ENCODE data around the gene WFIKKN2.
A peak's percentile ranks its signal among the peaks of the same experiment; 100 is the strongest.

Gene WFIKKN2

GRCh38 chr17:50836826-50837225 lies 1.4 kb downstream of the WFIKKN2 start:
- DNase-seq: no peak

- no peak for DNase-seq
Observed at GRCh38 chr17:50837286-50837979, 2.0 kb downstream of the WFIKKN2 start.

- DNase-seq: peak; percentile 56 to 69
Observed at GRCh38 chr17:50837980-50838954, 2.9 kb downstream of the WFIKKN2 start.

DNA sequence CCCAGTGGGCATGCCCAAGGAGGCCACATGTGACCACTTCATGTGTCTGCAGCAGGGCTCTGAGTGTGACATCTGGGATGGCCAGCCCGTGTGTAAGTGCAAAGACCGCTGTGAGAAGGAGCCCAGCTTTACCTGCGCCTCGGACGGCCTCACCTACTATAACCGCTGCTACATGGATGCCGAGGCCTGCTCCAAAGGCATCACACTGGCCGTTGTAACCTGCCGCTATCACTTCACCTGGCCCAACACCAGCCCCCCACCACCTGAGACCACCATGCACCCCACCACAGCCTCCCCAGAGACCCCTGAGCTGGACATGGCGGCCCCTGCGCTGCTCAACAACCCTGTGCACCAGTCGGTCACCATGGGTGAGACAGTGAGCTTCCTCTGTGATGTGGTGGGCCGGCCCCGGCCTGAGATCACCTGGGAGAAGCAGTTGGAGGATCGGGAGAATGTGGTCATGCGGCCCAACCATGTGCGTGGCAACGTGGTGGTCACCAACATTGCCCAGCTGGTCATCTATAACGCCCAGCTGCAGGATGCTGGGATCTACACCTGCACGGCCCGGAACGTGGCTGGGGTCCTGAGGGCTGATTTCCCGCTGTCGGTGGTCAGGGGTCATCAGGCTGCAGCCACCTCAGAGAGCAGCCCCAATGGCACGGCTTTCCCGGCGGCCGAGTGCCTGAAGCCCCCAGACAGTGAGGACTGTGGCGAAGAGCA lies 4.4 kb downstream of the WFIKKN2 start:
- no peak for DNase-seq

GRCh38 chr17:50840311-50840851 lies 5.0 kb downstream of the WFIKKN2 start:
- DNase-seq: no peak

DNA sequence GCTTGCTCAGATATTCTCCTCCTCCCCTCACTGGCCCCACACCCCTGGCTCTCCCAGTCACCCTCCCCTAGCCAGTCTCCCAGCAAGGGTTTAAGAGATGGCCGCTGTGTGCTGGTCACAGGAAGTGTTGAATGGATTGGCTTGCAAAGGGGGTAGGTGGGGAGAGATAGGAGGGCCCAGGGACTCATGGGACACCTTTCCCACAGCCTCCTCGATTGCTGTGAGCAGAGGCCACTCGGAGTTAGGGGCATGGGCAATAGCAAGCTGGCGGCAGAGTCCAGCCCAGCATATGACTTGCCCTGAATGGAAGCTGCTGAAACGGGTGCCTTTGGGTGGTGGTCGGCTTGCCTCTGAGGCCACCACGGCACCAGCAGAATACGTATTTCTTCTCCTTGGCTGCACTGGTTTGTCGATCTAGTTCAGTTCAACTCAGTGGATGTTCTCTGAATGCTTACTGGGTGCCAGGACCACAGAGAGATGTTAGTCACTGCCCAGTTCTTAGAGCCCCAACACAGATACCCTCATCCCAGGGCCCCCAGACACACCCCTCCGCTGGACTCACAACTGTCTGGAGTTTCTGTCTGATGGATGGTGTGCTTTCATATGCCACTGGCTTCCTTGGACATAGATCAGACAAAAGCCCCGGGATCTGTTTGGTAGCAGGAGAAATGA lies 6.0 kb downstream of the WFIKKN2 start:
- DNase-seq: no peak

GRCh38 chr17:50841949-50842354 lies 6.6 kb downstream of the WFIKKN2 start:
- DNase-seq: peak; percentile 62 to 77

- no peak for DNase-seq
Observed at GRCh38 chr17:50842506-50843149, 7.2 kb downstream of the WFIKKN2 start.

DNA sequence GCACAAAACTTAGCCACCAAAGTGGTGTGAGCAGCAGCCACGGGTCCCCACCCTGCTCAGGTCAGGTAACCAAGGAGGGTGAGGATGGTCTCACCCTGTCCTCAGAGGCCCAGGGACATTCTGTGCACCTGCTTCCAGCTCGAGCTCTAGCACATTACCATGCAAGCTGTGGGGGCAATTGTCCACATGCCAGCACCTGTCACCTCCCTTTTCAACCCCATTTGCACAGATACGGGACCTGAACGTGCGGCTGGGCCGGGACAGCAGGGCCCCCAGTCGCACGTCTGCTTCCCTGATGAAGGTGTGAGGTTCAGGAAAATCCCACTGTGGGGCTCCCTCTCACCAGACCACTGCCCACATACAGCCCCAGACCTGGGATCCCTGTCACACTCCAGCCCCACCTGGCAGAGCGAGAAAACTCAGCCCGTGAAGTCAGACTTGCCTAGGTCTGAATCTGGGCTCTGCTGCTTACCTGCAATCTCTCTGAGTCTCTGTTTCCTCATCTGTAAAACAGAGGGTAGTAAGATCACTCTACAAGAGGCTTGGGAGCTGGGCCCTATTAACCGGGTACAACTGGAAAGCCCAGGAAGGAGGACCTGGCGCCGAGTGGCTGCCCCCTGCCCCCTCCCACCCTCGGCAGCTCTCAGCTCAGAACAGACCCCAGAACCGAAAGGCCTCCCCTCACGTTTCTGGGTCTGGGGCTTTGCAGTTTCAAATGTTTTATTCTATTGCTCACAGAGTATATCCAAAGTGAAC lies 7.9 kb downstream of the WFIKKN2 start:
- no peak for DNase-seq

GRCh38 chr17:50844117-50844700 lies 8.8 kb downstream of the WFIKKN2 start:
- peak in 1 of 2 donors; percentile 29 for DNase-seq

- DNase-seq: no peak
Observed at GRCh38 chr17:50845240-50846147, 10.1 kb downstream of the WFIKKN2 start.

GRCh38 chr17:50847566-50847965 lies 12.2 kb downstream of the WFIKKN2 start:
- DNase-seq: no peak

- DNase-seq: no peak
Observed at GRCh38 chr17:50848039-50848438, 12.7 kb downstream of the WFIKKN2 start.

DNA sequence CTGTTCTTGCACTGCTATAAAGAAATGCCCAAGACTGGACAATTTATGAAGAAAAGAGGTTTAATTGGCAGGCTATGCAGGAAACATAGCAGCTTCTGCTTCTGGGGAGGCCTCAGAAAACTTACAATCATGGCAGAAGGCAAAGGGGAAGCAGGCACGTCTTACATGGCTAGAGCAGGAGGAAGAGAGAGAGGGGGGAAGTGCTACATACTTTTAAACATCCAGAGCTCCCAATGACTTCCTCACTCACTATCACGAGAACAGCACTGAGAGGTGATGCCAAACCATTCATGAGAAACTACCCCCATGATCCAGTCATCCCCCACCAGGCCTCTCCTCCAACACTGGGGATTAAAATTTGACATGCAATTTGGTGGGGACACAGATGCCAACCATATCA lies 13.3 kb downstream of the WFIKKN2 start:
- DNase-seq: no peak

- DNase-seq: no peak
Observed at GRCh38 chr17:50850640-50851039, 15.3 kb downstream of the WFIKKN2 start.

GRCh38 chr17:50853015-50853615 lies 17.7 kb downstream of the WFIKKN2 start:
- no peak for DNase-seq

DNA sequence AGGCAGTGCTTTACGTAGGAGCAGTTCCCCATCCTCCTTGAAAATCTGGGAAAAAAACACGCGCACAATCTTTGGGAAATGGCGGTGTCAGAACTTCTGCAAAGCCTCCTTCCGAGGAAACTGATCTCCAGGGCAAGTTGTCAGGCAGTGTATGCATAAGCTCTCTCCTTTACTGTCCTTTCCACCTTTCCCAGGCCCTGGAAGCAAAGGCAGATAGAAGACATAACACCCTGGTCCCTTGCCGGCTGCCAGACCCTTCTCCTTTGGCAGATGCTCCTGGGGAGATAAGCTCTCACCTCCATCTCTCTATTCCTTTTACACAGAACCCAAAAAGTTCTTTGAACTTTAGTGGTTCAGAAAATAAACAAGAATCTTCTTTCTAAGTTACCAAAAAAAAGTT lies 18.4 kb downstream of the WFIKKN2 start:
- no peak for DNase-seq

DNA sequence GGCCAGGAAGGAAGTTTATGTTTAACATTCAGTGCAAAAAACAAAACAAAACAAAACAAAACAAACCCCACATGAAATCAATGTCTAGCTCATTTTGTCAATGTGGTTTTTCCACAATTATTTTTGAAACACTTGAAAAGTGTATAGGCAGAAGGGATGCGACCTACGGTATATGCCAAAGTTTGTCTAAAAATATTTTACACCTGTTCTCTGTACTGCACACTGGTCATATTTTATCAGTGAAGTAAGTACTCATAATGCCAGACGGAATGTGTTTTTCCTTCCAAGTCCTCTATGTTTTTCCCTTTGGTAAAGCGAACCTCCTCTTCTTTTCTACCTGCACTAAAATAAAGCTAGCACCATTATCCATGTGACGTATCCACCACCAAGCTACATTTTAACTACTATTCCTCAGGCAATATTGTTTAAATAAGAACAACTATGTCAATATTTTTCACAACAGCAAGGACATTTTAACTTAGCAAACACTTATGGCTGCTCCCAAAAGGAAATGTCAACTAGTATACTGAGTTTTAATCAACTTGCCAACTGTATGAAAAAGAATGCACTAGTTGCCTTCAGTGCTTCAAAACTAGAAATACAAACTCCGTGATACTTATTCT lies 20.4 kb downstream of the WFIKKN2 start:
- no peak for DNase-seq

DNA sequence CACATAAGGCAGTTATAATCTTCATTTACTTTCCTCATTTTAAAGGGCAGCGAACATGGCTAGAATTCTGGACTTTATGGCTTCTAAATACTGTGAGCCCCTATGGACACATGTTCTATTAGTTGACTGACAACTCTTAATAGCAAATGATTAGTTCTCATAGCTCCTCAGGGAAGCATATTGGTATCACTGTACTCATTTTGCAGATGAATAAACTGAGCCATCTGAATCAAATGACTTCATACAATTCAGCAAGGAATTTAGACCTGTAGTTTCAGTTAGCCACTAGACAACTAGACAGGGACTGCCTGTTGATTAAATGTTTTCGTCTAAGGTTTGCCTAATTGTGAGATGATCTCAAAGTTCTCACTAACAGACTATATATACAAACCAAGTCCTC lies 21.0 kb downstream of the WFIKKN2 start:
- no peak for DNase-seq

All from hippocampal formation (tissue), 2 donors.